ENCODE measurements around the gene ZNF780A. TPM values are rescaled to one million over a fixed set of nuclear protein-coding genes. Genes with fewer than 3 reads are reported as not detected.

ZNF780A gene
- total and polyA plus RNA-seq, 11 donors: 3.9 to 17.5 (median 11.0) TPM

- ATAC-seq (no peak), DNase-seq (no peak)
- no peak for TF ChIP-seq POLR2A (IDR thresholded peaks at IDR 0.05)
- no peak for TF ChIP-seq CTCF (IDR thresholded peaks at IDR 0.05)
- Histone ChIP-seq H3K9me3 (peaks cover 0 to 55% (median 11%) of the 10 kb centered on the region in 12 donors), H3K4me1 (peaks cover 0 to 28% (median 8%) of the 10 kb centered on the region in 12 donors), H3K36me3 (no peaks in the 10 kb centered on the region), H3K27me3 (no peaks in the 10 kb centered on the region), H3K4me3 (peak overlapping the region; percentile 47 to 91 (median 74)), H3K27ac (peak overlapping the region in 11 of 12 donors; percentile 63 to 83 (median 78))
- intact Hi-C loops (cut with DNase I): loop anchor here in 3 of 10 donors (5.0 to 10.0 kb wide), 2 partner anchors 52 to 59 kb away; partner anchors contain the start of gene ZNF546 (in 1 of the 3)
- whole genome bisulfite sequencing, 4 donors: 3 to 4% (median 4%) methylated on average over 7 of the region's 7 CpGs
Measured at GRCh38 chr19:40056505-40056904, 34.2 kb downstream of the ZNF780A start.

DNA sequence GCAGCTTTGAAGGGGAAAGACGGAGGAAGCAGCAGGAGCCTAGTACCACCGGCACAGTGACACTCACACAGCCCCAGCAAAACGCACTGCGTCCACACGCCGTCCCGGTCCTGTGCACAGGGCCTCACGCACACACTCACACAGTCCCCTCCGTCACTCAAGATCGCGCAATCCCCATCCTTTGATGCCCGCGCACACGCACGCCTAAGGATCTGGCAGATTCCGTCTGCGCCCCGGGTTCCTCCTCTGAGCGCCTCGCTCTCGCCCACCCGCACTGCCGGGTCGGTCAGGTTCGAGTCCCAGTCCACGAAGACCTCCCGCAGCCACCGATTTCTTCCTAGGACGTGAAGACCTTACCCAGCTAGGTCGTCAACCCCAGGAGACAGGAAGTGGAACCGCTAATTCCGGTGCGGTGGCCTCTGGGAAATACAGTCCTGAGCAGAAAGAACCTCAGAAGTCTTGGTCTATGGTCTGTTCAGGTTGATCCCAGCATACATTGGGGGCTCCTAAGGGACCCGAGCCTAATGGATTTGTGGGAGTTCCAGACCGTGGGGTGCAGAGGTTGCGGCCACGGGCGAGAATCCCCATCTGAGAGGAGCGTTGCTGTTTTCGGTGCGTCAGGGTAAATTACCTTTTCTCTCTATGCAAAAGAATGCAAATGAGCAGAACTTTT, 34.8 kb downstream of the ZNF780A start, which contains the start of gene ZNF780B:
Gene ZNF780B, minus strand, starts transcription at position 400 of the 673 bp plus-strand sequence. CDS start 5,899 bp downstream, outside the sequence.
- no peaks in the 10 kb centered on the region for H3K36me3 ChIP-seq
- peaks cover 0 to 28% (median 8%) of the 10 kb centered on the region in 12 donors for H3K4me1 ChIP-seq
- DNase-seq (peak; percentile 56 to 80 (median 69)), ATAC-seq (peak; percentile 95 to 98 (median 98))
- H3K27ac ChIP-seq: peak within 1 kb of the TSS; percentile 58 to 83 (median 78)
- no peak for TF ChIP-seq CTCF (IDR thresholded peaks at IDR 0.05)
- no peak for TF ChIP-seq POLR2A (IDR thresholded peaks at IDR 0.05)
- WGBS, 4 donors: 0 to 2% (median 0%) methylated on average over 24 to 41 of the region's 41 CpGs
- H3K9me3 ChIP-seq: peaks cover 0 to 55% (median 11%) of the 10 kb centered on the region in 12 donors
- peak within 1 kb of the TSS; percentile 47 to 91 (median 74) for H3K4me3 ChIP-seq
- intact Hi-C loops (cut with DNase I): loop anchor here in 3 of 10 donors (5.0 to 10.0 kb wide), 2 partner anchors 51 to 59 kb away; partner anchors contain the start of gene ZNF546 (in 1 of the 3)
- no peaks in the 10 kb centered on the region for H3K27me3 ChIP-seq

- peak overlapping the region in 8 of 12 donors; percentile 63 to 83 (median 78) for H3K27ac ChIP-seq
- intact Hi-C loops (cut with DNase I): loop anchor here in 3 of 10 donors (5.0 to 10.0 kb wide), 2 partner anchors 50 to 58 kb away; partner anchors contain the start of gene ZNF546 (in 1 of the 3)
Measured at GRCh38 chr19:40055049-40055448, 35.7 kb downstream of the ZNF780A start.

More at GRCh38 chr19:40055049-40055448, 35.7 kb downstream of the ZNF780A start:
- WGBS, 4 donors: 35 to 38% (median 36%) methylated on average over 10 of the region's 10 CpGs
- H3K4me3 ChIP-seq: peak overlapping the region; percentile 47 to 91 (median 74)
- no peak for DNase-seq
- no peaks in the 10 kb centered on the region for H3K27me3 ChIP-seq
- H3K4me1 ChIP-seq: peaks cover 0 to 28% (median 8%) of the 10 kb centered on the region in 12 donors
- peaks cover 0 to 3% (median 0%) of the 10 kb centered on the region in 9 donors for H3K36me3 ChIP-seq
- ATAC-seq: peak in 2 of 4 donors; percentile 19 to 26
- peaks cover 0 to 54% (median 11%) of the 10 kb centered on the region in 12 donors for H3K9me3 ChIP-seq
- TF ChIP-seq POLR2A (IDR thresholded peaks at IDR 0.05): no peak
- TF ChIP-seq CTCF (IDR thresholded peaks at IDR 0.05): no peak
